Suprapubic skin (tissue), 4 donors: ENCODE measurements around the gene DEPDC5. TPM values are rescaled to one million over a fixed set of nuclear protein-coding genes. Genes with fewer than 3 reads are reported as not detected.
A peak's percentile ranks its signal among the peaks of the same experiment; 100 is the strongest.

ENCODE experiments used
- DNase-seq, 2 donors: peaks; one replicate each; pipeline ENCODE4 v3.0.0-alpha.2; 2019; ENCODE audit warnings: low spot score in 2 of 2
- H3K27ac ChIP-seq: fragments of 200-600 bp; sonication (generic); one replicate; pipeline ENCODE4 v1.5.1; 2019
- H3K27me3 ChIP-seq: fragments of 200-600 bp; sonication (generic); one replicate; pipeline ENCODE4 v1.5.1; 2019
- H3K36me3 ChIP-seq: fragments of 200-600 bp; sonication (generic); one replicate; pipeline ENCODE4 v1.5.1; 2019
- H3K4me1 ChIP-seq: fragments of 200-600 bp; sonication (generic); one replicate; pipeline ENCODE4 v1.5.1; 2019
- H3K4me3 ChIP-seq: fragments of 200-600 bp; sonication (generic); one replicate; pipeline ENCODE4 v1.5.1; 2019; ENCODE audit warnings: mild to moderate bottlenecking
- H3K9me3 ChIP-seq: fragments of 200-600 bp; sonication (generic); one replicate; pipeline ENCODE4 v1.5.1; 2019
- CTCF ChIP-seq, 2 donors: fragments of 200-600 bp in 1 of 2; fragments of 450-650 bp in 1 of 2; sonication (generic) in 1 of 2; IDR thresholded peaks; one replicate each; pipeline ENCODE4 v1.5.1; 2016 to 2019; ENCODE audit warnings: antibody characterized with exemption in 2 of 2, mild to moderate bottlenecking in 1 of 2, moderate library complexity in 1 of 2
- EP300 ChIP-seq: sonication (generic); formaldehyde crosslinking; IDR thresholded peaks from one replicate; pipeline ENCODE4 v1.6.1; 2017; ENCODE audit warnings: antibody characterized with exemption
- POLR2A ChIP-seq, 2 donors: fragments of 450-650 bp; IDR thresholded peaks; one replicate each; pipeline ENCODE4 v1.6.1; 2017; ENCODE audit warnings: antibody characterized with exemption in 2 of 2, mild to moderate bottlenecking in 2 of 2, moderate library complexity in 2 of 2
- POLR2AphosphoS5 ChIP-seq, 3 donors: sonication (generic); formaldehyde crosslinking; IDR thresholded peaks; one replicate each; pipeline ENCODE4 v1.6.1; 2017; ENCODE audit warnings: antibody characterized with exemption in 3 of 3
- WGBS: methylation state at CpG from one replicate; pipeline ENCODE4 v1.1.5; 2018; 5-methylcytosine and 5-hydroxymethylcytosine counted together
- total RNA-seq, 4 donors: library from RNA; depleted of rRNA; stranded (reverse); fragments of >200 nt; gene quantifications; one replicate each; pipeline ENCODE4 v1.1.0, GENCODE V29; 2016

DEPDC5 gene
- total RNA-seq, 4 donors from 2014 or later, result 10.2 to 35.6 (median 15.5) TPM

- no peaks in the 10 kb centered on the region for H3K27me3 ChIP-seq
- no peaks in the 10 kb centered on the region for H3K4me1 ChIP-seq
- H3K36me3 ChIP-seq, result peaks cover 78% of the 10 kb centered on the region
- H3K9me3 ChIP-seq, result no peaks in the 10 kb centered on the region
- WGBS, result 93% methylated on average over 4 of the region's 4 CpGs
- DNase-seq, result peak in 1 of 2 donors; percentile 6
- no peak overlapping the region for H3K27ac ChIP-seq
- no peak overlapping the region for H3K4me3 ChIP-seq
- TF ChIP-seq POLR2AphosphoS5 (IDR thresholded peaks at IDR 0.05) (no peak), CTCF (IDR thresholded peaks at IDR 0.05) (no peak), EP300 (no peak), POLR2A (IDR thresholded peaks at IDR 0.05) (no peak)
Observed at GRCh38 chr22:31843526-31843925, 89.7 kb downstream of the DEPDC5 start.

GRCh38 chr22:31844941-31845340 is 91.1 kb downstream of the DEPDC5 start:
- Histone ChIP-seq H3K27ac (no peak overlapping the region), H3K27me3 (no peaks in the 10 kb centered on the region), H3K36me3 (peaks cover 80% of the 10 kb centered on the region), H3K4me1 (no peaks in the 10 kb centered on the region), H3K9me3 (no peaks in the 10 kb centered on the region), H3K4me3 (no peak overlapping the region)
- peak in 1 of 2 donors; percentile 48 for DNase-seq
- 97% methylated on average over 17 of the region's 17 CpGs for WGBS
- TF ChIP-seq CTCF (IDR thresholded peaks at IDR 0.05) (no peak), POLR2A (IDR thresholded peaks at IDR 0.05) (no peak), POLR2AphosphoS5 (IDR thresholded peaks at IDR 0.05) (no peak), EP300 (no peak)

GRCh38 chr22:31846161-31847115 is 92.6 kb downstream of the DEPDC5 start:
- Histone ChIP-seq H3K27me3 (no peaks in the 10 kb centered on the region), H3K4me1 (no peaks in the 10 kb centered on the region), H3K36me3 (peaks cover 77% of the 10 kb centered on the region), H3K27ac (no peak overlapping the region), H3K4me3 (no peak overlapping the region), H3K9me3 (no peaks in the 10 kb centered on the region)
- TF ChIP-seq CTCF (IDR thresholded peaks at IDR 0.05) (peak in 1 of 2 donors; percentile 35), POLR2AphosphoS5 (IDR thresholded peaks at IDR 0.05) (no peak)
- peak in 1 of 2 donors; percentile 45 for DNase-seq
- 91% methylated on average over 6 of the region's 6 CpGs for WGBS

GRCh38 chr22:31848411-31848810 is 94.6 kb downstream of the DEPDC5 start:
- no peak overlapping the region for H3K4me3 ChIP-seq
- 88% methylated on average over 1 of the region's 1 CpG for WGBS
- no peaks in the 10 kb centered on the region for H3K9me3 ChIP-seq
- TF ChIP-seq EP300, result no peak
- no peak for TF ChIP-seq POLR2AphosphoS5 (IDR thresholded peaks at IDR 0.05)
- no peak for TF ChIP-seq POLR2A (IDR thresholded peaks at IDR 0.05)
- no peak for TF ChIP-seq CTCF (IDR thresholded peaks at IDR 0.05)
- H3K4me1 ChIP-seq, result no peaks in the 10 kb centered on the region
- H3K27me3 ChIP-seq, result no peaks in the 10 kb centered on the region
- peak in 1 of 2 donors; percentile 7 for DNase-seq
- no peak overlapping the region for H3K27ac ChIP-seq
- H3K36me3 ChIP-seq, result peaks cover 82% of the 10 kb centered on the region

GRCh38 chr22:31850135-31850534 is 96.3 kb downstream of the DEPDC5 start:
- WGBS, result 95% methylated on average over 3 of the region's 3 CpGs
- Histone ChIP-seq H3K27me3 (no peaks in the 10 kb centered on the region), H3K4me1 (no peaks in the 10 kb centered on the region), H3K9me3 (no peaks in the 10 kb centered on the region), H3K36me3 (peaks cover 79% of the 10 kb centered on the region), H3K4me3 (no peak overlapping the region), H3K27ac (no peak overlapping the region)
- TF ChIP-seq EP300, result no peak
- TF ChIP-seq CTCF (IDR thresholded peaks at IDR 0.05), result no peak
- TF ChIP-seq POLR2AphosphoS5 (IDR thresholded peaks at IDR 0.05), result no peak
- TF ChIP-seq POLR2A (IDR thresholded peaks at IDR 0.05), result no peak
- DNase-seq, result no peak
